HG03103 (cell line): ENCODE results near the gene SYNE1.
"Not testable (repeated sequence)": the region's sequence is repeated elsewhere in the genome, so short reads cannot be mapped to it uniquely, and the experiment has no call there.

Experiments
- ATAC-seq: cut with Tn5 transposase; IDR thresholded peaks from one replicate; pipeline ENCODE4 v1.9.1; 2021; ENCODE audit warnings: low read depth; ENCODE audit not compliant: unreplicated experiment

The SYNE1 gene

DNA sequence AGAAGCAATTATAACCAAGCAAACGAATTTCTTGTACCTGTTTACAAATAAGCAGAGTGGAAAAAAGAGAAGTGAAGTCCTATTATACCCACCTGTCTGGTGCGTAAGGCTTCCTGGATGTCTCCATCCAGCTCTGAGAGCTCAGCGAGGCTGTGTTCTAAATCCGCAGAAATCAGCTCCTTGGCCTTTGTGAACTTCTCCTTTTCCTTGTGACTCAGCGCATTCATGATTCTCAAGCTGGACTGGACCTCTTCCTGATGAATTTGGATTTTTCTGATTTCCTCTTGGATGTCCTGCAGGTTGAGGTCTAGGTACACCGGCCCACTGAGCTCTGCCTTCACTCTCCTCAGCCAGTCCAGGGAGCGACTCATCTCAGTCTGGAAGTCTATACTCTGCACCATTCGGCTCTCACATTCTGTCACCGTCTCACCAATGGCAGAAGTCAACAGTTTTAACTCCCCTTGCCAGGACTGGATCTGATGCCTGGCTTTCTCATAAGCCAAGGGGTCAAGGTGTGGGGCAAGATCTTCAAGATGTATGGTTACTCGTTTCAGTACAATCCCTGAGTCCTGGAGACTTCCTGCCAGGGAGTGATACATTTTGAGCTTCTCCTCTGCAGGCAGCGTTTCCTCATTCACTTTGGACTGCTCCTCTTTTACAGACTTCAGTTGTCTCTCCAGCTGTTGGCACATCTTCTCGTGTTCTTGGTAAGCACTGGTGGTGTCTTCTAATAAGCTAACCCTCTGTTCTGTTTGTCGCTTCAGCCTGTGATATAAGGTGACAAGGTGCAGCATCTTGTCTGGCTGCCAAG is 307.3 kb downstream of the SYNE1 start:
- ATAC-seq: no peak

DNA sequence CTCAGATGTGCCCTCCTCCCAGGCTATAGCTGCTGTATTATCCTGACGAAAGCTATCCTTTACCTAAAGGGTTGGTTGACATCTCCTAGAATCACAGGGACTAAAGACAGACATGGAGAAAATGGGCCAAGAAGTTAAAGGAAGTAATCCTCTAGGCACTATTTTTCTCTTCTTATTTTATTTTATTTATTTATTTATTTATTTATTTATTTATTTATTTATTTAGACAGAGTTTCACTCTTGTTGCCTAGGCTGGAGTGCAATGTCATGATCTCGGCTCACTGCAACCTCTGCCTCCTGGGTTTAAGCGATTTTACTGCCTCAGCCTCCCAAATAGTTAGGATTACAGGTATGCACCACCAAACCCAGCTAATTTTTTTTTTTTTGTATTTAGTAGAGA is 309.0 kb downstream of the SYNE1 start:
- ATAC-seq: not testable (repeated sequence)

DNA sequence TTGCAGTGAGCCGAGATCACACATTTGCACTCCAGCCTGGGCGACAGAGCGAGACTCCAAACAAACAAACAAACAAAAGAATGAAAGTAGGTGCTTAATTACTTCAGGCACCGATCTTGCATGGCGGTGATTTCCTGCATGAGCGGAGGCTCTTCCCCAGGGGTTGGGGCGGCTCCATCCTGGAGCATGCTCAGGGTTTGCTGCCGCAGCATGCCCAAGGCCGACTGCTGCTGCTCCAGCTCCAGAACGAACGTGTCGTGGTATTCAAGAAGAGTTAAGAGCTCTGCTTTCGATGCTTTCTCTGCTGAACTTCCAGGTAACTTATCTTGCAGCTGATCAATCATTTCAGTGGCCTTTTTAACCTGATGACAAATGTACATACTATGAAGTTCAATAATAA is 313.8 kb downstream of the SYNE1 start:
- no peak for ATAC-seq

DNA sequence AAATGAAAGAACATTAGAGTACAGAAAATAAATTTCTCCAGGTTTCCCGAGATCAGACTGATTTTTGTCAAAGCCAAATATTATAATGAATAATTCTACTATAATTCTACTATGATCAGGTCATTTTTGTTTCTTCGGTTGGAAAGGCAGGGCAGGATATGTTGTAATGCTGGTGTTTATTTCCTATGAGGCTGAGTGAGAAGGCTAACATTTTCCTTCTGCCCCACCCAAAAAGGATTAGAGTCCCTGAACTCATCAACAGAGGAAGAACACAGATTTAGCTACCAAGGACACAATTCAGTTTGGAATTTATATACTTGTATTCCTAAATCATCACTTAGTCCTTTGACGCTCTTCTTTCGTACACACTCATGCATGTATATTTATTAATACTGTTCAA is 318.9 kb downstream of the SYNE1 start:
- no peak for ATAC-seq

DNA sequence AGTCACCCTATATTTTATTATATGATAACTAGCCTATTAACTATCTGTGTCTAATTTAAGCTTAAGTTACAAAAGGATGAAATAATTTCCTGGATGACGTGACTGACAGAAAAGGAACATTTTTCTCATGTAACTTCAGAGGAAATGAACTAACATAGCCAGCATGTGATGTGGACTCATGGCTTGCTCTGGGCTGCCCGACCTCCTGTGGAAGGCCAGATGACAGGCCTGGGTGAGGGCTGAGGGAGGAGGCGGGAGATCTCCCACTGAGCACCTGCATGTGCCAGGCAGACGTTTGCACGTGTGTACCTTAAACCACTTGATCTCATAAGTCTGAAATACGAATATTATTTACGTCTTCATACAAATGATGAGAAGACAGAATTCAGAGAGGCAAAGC is 321.1 kb downstream of the SYNE1 start:
- no peak for ATAC-seq

DNA sequence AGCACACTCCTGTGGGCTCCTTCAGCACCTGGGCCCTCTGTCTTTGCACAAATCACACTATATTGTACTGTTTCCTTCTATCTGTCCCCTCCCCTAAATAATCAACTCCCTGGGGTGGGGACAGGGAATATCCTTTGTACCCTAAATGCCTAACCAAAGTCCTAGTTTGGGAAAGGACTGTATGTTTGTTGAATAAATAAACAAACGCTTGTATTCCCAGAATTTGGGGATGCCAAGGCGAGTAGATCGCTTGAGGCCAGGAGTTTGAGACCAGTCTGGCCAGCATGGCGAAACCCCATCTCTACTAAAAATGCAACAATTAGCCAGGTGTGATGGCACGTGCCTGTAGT is 322.7 kb downstream of the SYNE1 start:
- ATAC-seq: no peak

DNA sequence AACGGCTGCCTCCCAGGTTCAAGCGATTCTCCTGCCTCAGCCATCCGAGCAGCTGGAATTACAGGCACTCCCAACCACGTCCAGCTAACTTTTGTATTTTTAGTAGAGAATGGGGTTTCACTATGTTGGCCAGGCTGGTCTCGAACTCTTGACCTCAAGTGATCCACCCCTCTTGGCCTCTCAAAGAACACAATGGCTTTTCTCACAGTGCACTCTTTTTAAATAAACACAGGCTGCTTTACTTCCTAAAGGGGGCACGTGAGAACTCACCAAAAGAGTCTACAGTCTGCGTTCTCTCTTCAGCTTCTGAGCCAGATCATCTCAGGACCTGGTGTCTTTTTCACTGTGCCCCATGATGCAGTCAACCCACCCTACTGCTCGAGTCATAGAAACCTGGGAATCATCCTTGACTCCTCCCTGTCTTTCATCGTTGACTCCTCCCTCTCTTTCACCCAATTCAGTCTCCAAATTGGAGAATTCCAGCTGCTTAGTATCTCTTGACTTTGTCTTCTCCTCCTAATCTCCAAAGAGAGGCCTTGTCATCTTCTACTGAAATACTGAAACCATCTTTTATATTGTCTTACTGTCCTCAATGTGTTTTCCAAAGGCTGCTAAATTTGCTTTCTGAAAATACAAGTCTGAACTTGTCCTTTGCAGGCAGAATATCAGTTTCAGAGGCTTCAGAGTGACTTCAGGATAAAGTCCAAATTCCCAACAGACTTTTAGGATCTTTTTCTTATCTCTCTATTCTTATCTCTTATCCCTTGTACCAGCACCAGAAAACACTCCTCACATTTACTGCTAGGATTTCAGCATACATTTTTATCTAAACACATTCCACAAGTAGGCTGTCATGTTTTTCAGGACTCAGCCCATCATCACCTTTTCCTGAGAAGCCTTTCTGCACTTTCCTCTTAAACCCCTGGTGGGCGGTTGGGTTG is 323.4 kb downstream of the SYNE1 start:
- ATAC-seq: no peak

DNA sequence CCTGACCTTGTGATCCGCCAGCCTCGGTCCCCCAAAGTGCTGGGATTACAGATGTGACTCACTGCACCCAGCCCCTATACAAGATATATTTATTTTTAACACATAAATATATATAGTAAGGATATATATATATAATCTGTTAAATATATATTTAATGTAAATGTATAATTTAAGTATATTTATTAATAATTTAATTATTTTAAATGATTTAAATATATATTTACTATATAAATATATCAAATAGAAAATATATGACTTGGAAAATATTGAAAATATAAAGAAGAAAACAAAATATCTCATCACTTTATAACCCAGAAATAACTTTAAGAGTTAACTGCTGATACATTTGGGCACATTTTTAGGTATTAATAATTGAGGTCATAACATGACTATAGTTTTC is 324.7 kb downstream of the SYNE1 start:
- no peak for ATAC-seq

DNA sequence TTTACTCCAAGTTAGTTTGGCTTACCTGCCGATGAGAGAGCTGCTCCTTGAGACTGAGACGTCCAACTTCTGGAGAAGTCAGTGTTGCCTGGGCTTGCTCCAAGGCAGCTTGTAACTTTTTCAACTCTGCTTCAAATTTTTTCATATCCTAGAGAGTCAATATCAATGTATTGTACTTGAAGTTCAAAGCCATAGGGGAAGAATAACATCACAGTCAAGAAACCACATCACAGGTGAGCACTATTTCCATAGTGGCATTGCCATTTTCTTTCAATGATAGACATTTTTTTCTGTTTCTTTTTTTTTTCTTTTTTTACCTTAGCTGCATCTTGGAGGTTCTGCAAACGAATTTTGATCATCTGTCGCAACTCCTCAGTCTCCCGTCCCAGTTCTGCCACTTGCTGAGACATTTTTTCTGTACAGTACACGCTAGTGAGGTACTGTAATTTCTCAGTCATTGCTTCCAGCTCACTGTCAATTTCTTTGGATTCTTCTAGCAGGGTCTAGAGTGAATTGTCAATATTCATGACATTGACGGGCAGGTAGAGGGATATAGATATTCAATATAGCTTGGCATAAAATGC is 326.7 kb downstream of the SYNE1 start:
- no peak for ATAC-seq

DNA sequence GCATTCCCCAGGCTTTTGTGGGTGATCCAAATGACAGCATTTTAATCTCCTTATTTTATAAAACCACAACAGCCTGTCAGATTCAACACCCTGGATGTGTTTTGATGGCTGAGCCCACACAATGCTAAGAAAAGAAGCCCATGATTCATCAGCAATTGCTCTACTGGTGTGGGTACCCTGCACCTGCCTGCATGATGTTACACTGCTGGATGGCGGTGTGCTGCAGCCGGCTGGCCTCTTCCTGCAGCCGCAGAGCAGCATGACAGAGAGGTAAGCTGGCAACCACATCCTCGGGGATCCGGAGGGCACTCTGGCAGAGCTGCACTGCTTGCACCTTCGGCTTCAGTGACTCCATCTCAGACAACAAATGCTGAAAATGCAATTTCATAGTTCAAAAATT is 327.5 kb downstream of the SYNE1 start:
- no peak for ATAC-seq

DNA sequence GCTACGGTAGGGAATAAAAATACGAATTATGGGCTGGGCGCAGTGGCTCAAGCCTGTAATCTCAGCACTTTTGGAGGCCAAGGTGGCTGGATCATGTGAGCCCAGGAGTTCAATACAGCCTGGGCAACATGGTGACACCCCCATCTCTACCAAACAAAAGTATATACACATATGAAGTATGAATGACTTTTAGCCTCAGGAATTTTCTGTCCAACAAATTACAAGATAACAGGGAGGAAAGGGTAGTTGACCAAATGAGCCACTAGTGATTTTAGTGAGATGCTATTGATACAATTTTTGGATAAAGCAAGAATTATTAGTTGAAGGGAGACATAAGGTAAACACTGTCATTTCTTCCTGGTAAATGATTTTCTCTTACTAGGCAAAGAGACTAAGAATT is 328.2 kb downstream of the SYNE1 start:
- ATAC-seq: no peak

DNA sequence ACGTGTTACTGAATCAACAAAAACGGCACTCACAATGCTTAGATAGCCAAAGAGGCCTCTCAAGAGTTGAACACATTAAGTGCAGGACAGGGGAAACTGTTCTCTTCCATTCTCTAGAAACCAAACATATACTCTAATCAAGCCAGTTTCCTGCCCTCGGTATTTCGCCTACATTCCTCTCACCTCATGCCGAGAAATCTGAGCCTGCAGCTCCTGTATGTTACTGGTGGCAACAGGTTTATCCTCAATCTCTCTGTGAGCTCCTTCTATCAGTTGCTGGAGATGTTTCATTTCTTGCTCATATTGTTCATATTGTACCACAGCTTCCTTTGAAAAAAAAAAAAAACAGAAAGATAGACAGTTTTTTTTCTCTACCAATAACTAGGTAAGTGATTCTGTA is 328.9 kb downstream of the SYNE1 start:
- ATAC-seq: no peak

DNA sequence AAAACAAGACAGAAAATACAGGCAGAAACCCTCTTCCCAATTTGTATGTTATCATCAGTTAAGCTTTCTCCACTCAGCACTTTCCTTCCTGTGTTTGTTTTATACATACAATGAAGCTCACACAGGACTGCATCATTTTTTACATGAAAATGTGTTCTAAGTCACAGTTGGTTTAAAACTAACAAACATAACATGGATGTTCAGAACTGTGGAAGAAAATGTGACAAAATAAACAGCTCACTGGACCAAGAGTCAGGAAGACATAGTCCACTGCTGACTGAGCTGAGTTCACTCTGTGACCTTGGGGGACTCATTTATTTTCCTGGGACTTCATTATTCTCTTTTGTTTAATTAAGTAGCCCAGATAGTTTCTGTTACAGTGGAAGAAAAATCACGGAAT is 331.5 kb downstream of the SYNE1 start:
- no peak for ATAC-seq

DNA sequence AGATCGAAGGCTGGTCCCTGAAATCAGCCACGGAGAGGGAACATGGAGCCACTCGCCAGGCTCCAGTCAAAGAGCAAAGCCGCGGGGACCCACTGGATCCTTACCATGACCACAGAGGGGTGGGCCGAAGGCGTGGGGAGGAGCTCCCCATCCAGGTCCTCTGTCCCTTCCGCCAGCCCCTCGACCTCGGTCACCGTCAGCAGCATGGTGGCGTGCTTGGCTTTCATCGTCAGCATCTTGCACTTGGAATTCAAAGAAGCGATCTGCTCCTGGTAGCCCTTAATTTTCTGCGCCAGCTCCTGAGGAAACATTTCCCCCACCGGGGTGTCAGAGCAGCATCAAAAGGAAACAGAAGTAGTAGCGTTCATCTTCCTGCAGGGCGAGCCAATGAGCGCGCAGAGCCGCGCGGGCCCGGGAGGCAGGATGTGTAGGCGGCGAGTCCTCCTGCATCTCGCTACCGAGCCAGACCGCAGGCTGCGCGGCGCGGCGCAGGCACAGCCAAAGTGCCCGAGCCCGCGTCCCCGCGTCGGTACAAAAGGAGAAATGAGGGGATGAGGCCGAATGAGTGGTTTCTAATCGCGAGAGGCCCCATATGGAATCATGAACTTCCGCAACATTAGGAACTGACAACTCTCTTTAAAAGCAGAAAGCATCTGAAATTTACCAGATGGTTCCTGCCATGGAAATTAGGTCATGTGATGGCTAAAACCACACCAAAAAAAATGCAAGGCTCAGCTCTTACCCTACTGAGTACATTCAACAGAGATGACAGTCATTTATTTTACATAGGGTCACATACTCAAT is 335.2 kb downstream of the SYNE1 start:
- peak; percentile 91 for ATAC-seq

DNA sequence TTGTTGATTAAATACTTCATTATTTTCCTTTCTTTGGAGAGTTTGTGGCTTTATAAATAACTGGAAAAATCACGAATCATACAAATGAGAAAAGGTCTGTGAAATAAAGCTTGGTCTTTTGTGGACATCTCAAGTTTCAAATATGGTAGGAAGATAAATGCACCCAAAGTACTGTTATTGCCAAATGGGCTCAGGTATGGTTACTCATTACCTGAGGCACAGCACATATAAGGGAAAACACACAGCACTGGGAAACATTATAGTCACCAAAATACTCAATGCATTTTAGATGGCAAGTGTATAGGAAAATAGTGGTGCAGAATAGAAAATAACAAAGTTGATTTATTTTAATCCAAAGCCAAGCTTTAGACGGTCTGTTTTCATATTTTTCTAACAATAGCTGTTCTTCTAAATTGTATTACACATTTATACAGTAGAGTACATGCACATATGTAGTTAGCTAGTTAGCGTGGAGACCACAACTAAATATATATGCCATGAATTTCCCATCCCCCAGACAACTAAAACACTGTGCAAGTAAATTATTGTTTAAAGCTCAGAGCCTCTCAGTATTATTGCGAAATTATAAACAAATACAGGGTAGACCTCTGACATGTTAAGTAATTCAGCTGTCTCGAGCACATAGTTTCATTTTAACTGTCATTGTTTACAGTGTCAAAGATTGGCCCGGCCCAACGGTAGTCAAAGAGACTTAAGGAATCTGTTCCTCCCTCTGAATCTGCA is 336.0 kb downstream of the SYNE1 start:
- ATAC-seq: peak; percentile 17

DNA sequence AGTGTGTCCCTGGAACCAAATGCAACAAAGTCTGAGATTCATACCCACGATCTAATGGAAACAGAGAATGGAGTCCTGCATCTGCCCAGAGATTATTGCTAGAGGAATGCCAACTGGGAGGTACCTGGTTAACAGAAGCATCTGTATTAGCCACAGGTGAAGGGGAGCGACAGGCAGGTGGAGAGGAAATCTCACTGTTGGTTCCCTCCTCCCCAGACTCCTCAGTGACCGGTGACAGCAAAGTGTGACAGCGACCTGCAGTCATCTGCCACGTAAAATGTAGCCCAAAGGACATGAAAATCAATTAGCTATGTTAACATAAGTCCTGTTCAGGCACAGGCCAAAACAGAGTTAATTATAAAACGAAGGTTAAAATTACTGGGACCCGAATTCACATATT is 336.6 kb downstream of the SYNE1 start:
- ATAC-seq: no peak

DNA sequence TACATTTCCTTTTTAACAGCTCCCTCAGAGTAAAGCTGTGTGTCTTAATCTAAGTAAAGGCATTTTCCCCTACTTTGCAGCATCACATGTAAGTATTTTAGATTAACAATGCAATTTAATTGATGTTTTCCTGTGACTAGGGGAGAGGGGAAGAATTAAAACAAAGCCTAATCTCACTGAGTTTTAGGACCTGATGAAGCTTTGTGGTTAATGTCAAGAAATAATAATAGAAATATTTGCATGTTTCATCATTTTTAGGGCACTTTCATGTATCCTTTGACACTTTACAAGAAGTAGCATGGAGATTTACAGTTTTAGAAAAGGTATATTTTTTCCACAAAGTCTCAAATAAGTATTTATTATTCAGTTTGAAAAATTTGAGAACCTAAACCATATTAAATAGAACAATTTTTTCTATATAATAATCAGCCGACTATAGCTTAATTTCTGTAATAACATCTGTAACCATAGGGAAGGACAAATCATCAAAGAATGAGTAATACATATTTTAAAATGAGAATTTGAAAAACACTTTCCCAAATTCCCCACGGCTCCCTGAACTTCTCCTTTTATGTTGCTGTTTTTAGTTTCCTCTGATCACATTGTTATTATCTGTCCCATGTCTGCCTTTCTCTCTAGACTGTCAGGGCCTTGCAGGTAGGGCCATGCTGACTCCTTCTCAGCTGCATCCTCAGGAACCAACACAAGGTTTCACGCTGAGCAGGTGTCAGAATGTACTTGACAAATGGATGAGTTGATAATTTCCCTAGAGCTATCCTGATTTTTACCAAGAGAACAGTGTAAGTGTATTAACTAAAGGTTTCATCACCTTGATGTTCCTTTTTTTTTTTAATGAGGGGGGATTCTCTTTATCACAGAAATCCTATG is 338.1 kb downstream of the SYNE1 start:
- no peak for ATAC-seq

DNA sequence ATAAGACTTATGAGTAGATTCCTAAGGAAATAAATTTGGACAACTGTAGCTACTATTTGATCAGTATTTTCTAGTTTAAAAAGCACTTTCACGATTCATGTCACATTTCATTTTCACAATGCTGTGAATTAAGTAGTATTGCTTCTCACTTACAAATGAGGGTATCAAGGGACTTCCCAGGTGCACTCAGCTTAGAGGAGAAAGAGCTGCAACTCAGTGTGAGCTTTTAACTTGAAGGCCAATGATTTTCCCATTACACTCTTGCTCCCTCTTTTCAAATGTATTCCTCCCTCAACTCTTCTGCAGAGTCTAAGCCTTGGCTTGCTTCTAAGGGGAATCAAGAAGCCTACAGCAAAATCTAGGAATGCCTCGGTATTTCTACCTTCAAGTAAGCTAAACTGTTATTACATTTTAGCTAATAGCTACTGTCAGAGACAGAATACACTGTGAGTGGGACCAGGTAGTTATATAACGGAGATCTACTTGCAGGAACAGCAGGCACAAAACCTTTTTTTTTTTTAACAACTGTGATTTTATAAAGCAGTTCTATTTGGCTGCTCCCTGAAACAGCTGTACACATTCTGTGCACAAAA is 339.0 kb downstream of the SYNE1 start:
- ATAC-seq: no peak
